HK-2 (cell line): Measurements from ENCODE around the gene TRNP1.
"Not testable (repeated sequence)": the region's sequence is repeated elsewhere in the genome, so short reads cannot be mapped to it uniquely, and the experiment has no call there.

Experiments used
- DNase-seq: peaks from one replicate; pipeline ENCODE4 v3.0.0-alpha.2; 2018; ENCODE audit not compliant: unreplicated experiment

TRNP1 gene

GRCh38 chr1:26993237-26994019 lies at the start of gene TRNP1:
Gene TRNP1, plus strand, starts transcription at chr1:26993692. Its CDS starts 95 bp downstream, at chr1:26993787.
- DNase-seq: peak; percentile 95

GRCh38 chr1:26945138-26945537 lies 48.4 kb upstream of the TRNP1 start:
- no peak for DNase-seq

DNA sequence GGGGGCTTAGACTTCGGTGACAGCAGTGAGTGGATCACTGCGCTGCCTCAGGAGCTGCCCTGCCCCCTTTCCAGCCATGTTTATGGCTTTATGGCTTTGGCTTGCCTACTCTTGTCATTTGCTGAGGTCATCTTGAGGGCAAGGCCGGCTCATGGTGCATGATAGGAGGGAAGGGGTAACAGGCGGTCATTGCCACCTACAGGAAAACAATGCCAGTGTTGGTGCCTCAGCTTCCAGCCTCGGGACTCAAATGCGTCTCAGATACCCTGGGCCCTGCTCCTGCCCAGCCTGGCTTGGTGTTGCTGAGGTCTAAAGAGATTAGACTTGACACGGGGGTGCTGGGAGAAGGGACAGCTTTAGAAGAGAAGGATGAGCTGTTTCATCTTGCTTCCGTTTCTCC lies 47.8 kb upstream of the TRNP1 start:
- DNase-seq: no peak

DNA sequence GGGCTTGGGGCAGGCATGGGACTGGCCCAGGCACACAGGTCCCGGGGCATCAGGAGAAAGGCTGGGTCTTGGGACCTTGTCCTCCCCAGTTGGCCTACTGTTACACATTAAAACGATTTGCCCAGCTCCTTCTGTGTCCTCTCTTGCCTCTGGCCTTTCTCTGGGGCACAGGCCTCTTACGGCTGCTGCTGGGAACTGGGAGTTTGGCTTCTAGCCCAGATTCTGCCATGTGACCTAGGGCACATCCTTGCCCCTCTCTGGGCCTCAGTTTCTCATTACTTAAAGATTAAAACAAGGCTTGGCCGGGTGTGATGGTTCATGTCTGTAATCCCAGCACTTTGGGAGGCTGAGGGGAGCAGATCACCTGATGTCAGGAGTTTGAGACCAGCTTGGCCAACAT lies 47.2 kb upstream of the TRNP1 start:
- DNase-seq: no peak

DNA sequence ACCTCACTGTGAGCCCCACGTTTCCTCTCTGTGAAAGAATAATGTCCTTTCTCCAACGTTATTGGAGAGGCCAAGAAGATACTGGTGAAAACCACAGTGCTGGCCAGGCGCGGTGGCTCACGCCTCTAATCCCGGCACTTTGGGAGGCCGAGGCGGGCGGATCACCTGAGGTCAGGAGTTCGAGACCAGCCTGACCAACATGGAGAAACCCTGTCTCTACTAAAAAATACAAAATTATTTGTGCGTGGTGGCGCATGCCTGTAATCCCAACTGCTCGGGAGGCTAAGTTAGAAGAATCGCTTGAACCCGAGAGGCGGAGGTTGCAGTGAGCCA lies 44.8 kb upstream of the TRNP1 start:
- not testable (repeated sequence) for DNase-seq

DNA sequence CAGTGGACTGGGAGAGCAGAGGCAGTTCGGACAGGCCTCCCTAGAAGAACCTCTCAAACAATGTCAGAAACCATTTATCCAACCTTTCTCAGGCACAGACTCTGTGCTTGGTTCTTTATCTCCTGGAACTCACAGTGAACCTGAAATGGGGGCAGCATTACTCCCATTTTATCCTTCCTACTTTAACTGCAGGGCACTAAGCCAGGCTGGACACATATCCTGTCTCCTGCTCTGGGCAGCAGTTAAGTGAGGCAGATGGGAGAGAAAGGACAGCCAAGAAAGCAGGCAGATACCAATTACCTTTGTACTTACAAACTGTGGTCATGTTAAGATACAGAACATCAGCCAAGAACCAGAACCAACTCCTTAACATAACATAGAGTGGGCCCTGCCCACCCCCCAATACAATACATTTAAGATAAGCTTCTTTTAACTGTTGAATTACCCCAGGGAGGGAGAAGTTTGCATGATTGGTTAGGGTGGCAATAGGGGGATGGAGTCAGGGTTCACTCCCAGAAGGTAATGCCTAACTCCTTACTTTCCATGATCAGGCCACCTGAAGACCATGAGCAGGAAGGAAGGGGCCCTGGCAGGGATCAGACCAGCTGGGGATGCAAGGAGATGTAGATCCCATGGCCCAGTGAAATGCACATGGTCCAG lies 44.1 kb upstream of the TRNP1 start:
- DNase-seq: no peak

DNA sequence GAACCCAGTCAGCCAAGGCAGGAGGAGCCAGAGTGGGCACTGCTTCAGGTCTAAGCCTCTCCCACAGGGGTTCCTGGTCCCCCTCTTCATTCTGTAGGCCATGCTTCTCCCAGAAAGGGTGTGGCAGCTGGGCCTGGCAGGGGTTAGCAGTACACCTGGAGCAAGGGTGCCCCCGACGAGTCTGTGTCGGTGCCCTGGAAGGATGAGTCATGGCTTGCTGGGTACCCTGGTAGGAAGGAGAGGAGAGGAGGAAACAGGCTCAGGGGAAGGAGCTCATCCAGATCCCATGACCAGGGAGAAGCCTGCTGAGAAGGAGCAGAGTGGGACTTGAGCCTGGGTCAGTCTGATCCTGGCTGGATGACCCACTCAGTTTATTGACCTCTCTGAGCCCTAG lies 43.6 kb upstream of the TRNP1 start:
- DNase-seq: no peak

DNA sequence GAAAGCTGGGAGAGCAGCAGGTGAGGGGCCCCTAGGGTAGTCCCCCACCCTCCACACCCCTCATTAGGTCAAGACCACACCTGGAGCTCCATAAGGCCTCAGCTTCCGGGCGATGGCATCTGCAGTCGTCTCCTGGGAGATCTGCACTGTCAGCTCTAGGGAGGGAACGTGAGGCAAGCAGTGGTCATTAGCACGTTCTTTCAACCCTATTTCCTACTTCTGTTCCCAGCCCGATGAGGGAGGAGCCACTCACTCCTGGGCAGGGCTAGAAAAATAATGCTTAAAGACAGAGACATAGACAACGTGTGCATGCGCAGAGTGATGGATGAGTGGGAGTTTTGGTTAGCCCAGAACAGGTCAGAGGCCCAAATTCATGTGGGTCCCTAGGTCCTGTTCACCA lies 42.9 kb upstream of the TRNP1 start:
- DNase-seq: no peak

DNA sequence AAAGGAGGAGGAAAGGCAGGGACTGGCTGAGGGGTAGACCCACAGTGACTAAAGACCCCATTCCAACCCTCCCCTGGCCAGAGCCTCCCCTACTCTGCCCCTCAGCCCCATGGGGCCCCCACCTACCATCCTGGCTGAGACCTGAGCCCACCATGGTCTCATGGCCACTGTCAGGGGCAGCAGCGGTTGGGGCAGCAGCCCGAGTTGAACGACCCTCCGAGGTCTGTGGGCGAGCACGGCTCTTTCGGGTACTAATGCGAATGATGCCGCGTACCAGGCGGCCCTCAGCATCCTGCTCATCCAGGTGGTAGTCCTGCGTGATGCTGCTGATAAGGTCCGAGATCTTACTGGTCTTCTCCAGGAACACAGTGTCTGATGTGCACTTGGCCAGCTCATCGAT lies 42.3 kb upstream of the TRNP1 start:
- no peak for DNase-seq

DNA sequence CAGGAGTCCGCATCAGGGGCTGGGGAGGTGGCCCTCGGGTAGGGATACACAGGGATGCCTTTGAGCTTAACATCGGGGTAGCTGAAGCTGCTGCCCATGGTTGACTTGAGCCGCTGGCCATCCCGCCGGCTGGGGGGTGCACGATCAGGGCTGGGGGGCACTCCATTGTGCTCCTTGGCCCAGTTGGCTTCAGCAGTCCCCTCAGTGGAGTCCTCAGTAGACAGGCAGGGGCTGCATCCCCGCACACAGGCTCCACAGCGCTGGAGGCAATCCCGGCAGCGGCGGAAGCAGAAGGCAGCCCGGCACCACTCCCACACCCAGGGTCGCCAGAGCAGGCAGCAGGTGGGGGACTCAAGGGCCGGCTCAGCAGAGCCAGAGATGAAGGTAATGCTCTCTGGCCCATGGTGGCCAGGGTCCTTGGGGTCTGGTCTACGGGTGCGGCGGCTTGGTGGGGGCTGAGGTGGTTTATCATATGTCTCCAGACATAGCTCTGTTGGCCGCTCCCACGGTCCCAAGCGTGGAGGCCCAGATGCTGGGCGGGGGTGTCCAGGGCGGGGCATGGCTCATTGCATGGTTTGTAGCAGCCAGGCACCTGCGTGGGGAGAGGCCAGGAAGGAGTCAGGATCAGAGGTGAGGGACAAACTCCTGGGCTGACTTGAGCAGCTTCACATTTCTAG lies 41.5 kb upstream of the TRNP1 start:
- no peak for DNase-seq

- no peak for DNase-seq
Measured at GRCh38 chr1:26953374-26953773, 40.1 kb upstream of the TRNP1 start.

DNA sequence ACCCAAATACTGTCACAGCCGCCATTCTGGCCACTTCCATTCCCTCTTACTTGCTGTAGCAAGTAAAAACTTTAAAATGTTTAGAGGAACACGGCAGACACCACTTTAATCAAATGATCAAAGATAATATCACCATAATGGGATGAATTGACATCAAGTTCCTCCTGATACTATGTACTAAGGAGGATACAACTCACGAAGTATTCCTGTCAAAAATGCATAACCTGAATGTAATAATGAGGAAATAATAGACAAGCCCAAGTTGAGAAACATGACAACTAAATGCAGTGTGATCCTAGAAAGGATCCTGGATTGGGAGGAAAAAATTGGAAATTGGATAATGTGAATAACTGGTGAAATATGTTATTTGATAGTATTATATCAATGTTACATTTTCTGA lies 37.2 kb upstream of the TRNP1 start:
- DNase-seq: no peak

- no peak for DNase-seq
Measured at GRCh38 chr1:26957306-26957705, 36.2 kb upstream of the TRNP1 start.

DNA sequence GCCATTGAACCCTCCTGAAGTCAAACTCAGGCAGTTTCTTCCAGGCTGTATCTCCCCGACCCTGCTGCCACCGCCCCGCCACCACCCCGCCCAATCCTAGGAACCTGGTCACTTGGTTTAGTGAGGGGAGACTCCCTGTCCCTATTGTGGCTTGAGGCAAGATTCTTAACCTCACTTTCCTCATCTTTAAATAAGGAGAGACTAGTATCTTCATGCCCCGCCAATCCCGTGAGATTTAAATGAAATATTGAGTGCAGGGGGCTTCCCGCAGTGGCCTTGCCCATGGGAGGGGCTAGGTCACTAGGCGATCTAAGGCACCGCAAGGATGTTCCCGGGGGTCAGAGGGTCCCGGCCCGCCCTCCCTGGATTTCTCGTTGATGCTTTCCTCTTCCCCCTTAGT lies 34.2 kb upstream of the TRNP1 start:
- no peak for DNase-seq

GRCh38 chr1:26959722-26960624 lies 33.5 kb upstream of the TRNP1 start, which contains the start of gene KDF1:
Gene KDF1, minus strand, starts transcription at chr1:26960468. Its CDS starts 8,088 bp downstream, at chr1:26952380.
- no peak for DNase-seq

DNA sequence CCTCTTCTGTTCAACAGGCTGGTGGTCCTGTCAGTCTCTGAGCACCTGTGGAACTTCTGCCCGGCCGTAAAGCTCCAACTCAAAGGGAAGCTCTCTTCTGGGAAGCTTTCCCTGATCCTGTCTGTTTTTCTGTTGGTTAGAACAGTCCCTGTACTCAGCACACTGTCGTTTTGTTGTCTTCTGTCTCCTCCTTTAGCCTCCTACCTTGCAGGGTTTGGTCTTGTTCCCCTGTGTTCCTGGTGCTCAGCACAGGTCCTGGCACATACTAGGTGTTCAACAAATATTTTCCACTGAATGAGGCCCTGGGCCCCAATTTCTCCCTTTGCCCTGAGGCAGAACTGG lies 32.9 kb upstream of the TRNP1 start:
- DNase-seq: no peak

DNA sequence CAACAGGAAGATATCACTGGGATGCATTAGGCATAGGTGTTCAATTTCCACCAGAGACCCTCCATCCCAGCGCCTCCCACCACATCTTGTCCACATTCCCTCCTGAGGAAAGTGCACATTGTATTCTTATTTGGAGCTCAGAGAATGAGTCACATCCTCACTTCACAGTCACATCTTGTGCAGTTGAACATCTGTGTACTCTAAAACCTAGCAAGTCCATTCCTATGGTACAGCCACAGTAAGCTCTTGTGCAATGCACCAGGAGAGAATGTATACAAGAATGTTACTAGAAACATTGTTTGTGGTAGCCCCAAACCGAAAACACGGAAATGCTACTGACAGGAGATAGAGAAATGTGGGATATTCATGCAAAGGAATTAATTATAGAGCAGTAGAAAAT lies 31.7 kb upstream of the TRNP1 start:
- no peak for DNase-seq

DNA sequence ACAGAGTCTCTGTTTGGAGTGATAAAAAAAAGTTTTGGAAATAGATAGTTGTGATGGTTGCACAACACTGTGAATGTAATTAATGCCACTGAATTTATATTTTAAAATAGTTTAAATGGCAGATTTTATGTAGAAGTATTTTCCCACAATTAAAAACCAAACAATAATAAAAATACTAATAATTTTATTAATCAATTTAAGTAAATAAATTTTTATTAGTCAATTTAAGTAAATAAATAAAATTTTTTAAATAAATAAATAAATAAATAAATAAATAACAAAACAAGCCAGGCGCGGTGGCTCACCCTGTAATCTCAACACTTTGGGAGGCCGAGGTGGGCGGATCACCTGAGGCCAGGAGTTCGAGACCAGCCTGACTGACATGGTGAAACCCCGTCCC lies 28.3 kb upstream of the TRNP1 start:
- no peak for DNase-seq

DNA sequence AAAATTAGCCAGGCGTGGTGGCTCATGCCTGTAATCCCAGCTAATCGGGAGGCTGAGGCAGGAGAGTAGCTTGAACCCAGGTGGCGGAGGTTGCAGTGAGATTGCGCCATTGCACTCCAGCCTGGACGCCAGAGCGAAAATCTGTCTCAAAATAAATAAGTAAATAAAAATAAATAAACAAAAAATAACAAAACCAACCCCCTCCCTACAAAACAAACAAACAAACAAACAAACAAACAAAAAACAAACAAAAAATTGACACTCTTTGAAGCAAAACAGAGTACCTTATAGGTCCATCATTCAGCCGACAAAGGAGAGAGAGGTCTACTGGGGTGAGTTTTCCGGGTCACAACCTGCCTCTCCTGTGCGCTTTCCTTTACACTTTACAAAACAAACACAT lies 27.9 kb upstream of the TRNP1 start:
- DNase-seq: no peak

DNA sequence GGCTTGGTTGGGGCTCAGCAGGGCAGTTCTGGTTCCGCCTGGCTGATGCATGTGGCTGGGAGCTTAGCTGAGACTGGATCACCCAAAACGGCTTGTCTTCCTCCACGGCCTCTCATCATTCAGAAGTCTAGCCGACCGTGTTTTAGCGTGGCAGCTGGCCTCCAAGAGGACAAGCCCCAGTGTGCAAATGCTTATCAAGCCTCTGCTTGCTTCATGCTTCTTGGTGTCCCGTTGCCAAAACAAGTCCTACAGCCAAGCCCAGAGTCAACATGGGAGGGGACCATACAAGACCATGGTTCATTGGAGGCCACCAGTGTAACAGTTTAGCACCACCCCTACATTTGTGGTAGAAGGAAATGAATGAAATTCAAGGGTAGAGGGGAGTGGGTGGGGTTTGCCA lies 22.7 kb upstream of the TRNP1 start:
- DNase-seq: no peak

DNA sequence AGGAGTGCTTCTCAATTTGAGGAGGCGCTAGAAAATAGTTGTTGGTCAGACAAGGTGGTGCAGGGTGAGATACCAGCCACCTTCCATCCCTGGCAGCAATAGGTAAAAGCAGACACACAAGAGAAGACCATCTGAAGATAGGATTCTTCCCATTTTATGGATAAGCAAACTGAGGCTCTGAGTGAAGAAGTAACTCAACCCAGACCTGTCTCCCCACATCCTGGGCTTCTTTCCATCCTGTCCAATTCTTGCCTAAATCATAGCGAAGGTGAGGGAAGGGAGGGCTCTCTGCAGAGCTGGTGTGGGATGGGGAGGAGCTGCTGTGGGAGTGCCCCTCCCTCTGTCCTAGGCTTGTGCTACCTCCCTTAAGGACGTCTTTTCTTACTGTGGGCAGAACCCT lies 21.9 kb upstream of the TRNP1 start:
- DNase-seq: no peak

DNA sequence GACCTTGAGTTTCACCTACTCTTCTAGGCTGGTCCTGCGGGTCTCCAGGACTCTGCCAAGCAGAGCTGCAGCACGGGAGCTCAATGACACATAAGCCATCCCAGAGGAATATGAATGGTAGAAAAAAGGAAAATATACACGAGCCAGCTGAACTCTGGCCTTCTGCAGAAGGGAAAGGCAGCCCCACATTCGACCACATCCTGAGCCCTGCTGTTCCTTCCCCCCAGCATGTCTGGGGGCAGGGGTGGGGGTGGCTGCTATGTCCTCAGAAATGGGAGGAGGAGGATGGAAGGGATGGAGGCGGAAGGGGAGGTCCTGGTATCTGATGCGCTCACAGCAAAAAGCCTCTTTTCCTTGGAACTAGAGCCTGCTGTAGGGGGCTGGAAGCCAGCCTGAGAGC lies 21.1 kb upstream of the TRNP1 start:
- no peak for DNase-seq
